Transverse colon (tissue), 4 donors: ENCODE measurements around the gene SWT1. TPM values are rescaled to one million over a fixed set of nuclear protein-coding genes. Genes with fewer than 3 reads are reported as not detected.
"Not testable (repeated sequence)": the region's sequence is repeated elsewhere in the genome, so short reads cannot be mapped to it uniquely, and the experiment has no call there.

Experiments used
- DNase-seq: peaks from one replicate; pipeline ENCODE4 v3.0.0-alpha.2; 2019
- H3K27ac ChIP-seq, 4 donors: fragments of 200-600 bp; sonication (generic); 2 replicates each; pipeline ENCODE4 v1.5.1; 2016 to 2018; ENCODE audit warnings: inconsistent platforms in 4 of 4
- H3K27me3 ChIP-seq: fragments of 200-600 bp; sonication (generic); 2 replicates; pipeline ENCODE4 v1.5.1; 2017; ENCODE audit warnings: inconsistent platforms
- H3K36me3 ChIP-seq, 4 donors: fragments of 200-600 bp; sonication (generic); 2 replicates each; pipeline ENCODE4 v1.5.1; 2017 to 2019; ENCODE audit warnings: inconsistent platforms in 4 of 4
- H3K4me1 ChIP-seq, 4 donors: fragments of 200-600 bp; sonication (generic); 2 replicates each; pipeline ENCODE4 v1.5.1; 2017 to 2020; ENCODE audit warnings: inconsistent platforms in 4 of 4
- H3K4me3 ChIP-seq, 4 donors: fragments of 200-600 bp; sonication (generic); 1 replicate in 1 of 4; 2 replicates in 3 of 4; pipeline versions ENCODE4 v1.5.1 to v1.6.1; 2017 to 2019; ENCODE audit warnings: inconsistent platforms in 4 of 4
- H3K9me3 ChIP-seq, 2 donors: fragments of 200-600 bp; sonication (generic); 2 replicates each; pipeline ENCODE4 v1.5.1; 2017 to 2019; ENCODE audit warnings: inconsistent platforms in 2 of 2
- EP300 ChIP-seq: sonication (generic); formaldehyde crosslinking; IDR thresholded peaks from one replicate; pipeline ENCODE4 v1.6.1; 2017; ENCODE audit warnings: antibody characterized with exemption, low read depth
- POLR2A ChIP-seq: fragments of 450-650 bp; IDR thresholded peaks from one replicate; pipeline ENCODE4 v1.6.1; 2016; ENCODE audit warnings: antibody characterized with exemption, mild to moderate bottlenecking, moderate library complexity
- POLR2AphosphoS5 ChIP-seq, 3 donors: sonication (generic); formaldehyde crosslinking; IDR thresholded peaks; one replicate each; pipeline ENCODE4 v1.6.1; 2016; ENCODE audit warnings: antibody characterized with exemption in 3 of 3
- WGBS, 2 donors: methylation state at CpG; one replicate each; pipeline ENCODE4 v1.1.5; 2018; ENCODE audit warnings: low coverage in 1 of 2; 5-methylcytosine and 5-hydroxymethylcytosine counted together
- in situ Hi-C, 4 donors: fragments of 200-750 bp; cut with MboI; loops; one replicate each; pipeline versions ENCODE4 v1.15.0 to v1.15.1; 2017; ENCODE audit warnings: low sequenced_read_pairs in 3 of 4, low pct_ligation_motif_present in 1 of 4, low pct_unique_long_range_greater_than_20kb in 1 of 4
- intact Hi-C: fragments of 100-400 bp; cut with DNase I; formaldehyde crosslinking; loops from one replicate; pipeline ENCODE4 v1.15.1; 2023; ENCODE audit warnings: low total_unique reads
- total RNA-seq, 4 donors: library from RNA; depleted of rRNA; stranded (reverse); fragments of >200 nt; gene quantifications; one replicate each; pipeline ENCODE4 v1.1.0, GENCODE V29; 2016
- TF ChIP-seq, protein P1 (sequence below), 5 experiments: fragments of 200-600 bp in 3 of 5; fragments of 450-650 bp in 2 of 5; sonication (generic) in 3 of 5; IDR thresholded peaks; 1 replicate in 2 of 5; 2 replicates in 3 of 5; pipeline ENCODE4 v1.5.1; 2016 to 2017; ENCODE audit warnings: antibody characterized with exemption in 5 of 5, inconsistent platforms in 3 of 5, mild to moderate bottlenecking in 2 of 5, moderate library complexity in 1 of 5

SWT1 gene
- total RNA-seq, 4 donors from 2014 or later: 2.8 to 12.3 (median 10.1) TPM

- in situ Hi-C loops: no loop called here
Observed at GRCh38 chr1:185207980-185208602, 51.1 kb downstream of the SWT1 start.

GRCh38 chr1:185208626-185209180 is 51.7 kb downstream of the SWT1 start:
- Histone ChIP-seq H3K27ac (no peak overlapping the region), H3K4me1 (no peaks in the 10 kb centered on the region), H3K4me3 (no peak overlapping the region), H3K9me3 (no peaks in the 10 kb centered on the region), H3K27me3 (no peaks in the 10 kb centered on the region), H3K36me3 (peaks cover 0 to 9% (median 0%) of the 10 kb centered on the region in 4 donors)
- TF ChIP-seq POLR2A (no peak), POLR2AphosphoS5 (IDR thresholded peaks at IDR 0.05) (no peak), EP300 (no peak)
- TF ChIP-seq, protein P1, sequence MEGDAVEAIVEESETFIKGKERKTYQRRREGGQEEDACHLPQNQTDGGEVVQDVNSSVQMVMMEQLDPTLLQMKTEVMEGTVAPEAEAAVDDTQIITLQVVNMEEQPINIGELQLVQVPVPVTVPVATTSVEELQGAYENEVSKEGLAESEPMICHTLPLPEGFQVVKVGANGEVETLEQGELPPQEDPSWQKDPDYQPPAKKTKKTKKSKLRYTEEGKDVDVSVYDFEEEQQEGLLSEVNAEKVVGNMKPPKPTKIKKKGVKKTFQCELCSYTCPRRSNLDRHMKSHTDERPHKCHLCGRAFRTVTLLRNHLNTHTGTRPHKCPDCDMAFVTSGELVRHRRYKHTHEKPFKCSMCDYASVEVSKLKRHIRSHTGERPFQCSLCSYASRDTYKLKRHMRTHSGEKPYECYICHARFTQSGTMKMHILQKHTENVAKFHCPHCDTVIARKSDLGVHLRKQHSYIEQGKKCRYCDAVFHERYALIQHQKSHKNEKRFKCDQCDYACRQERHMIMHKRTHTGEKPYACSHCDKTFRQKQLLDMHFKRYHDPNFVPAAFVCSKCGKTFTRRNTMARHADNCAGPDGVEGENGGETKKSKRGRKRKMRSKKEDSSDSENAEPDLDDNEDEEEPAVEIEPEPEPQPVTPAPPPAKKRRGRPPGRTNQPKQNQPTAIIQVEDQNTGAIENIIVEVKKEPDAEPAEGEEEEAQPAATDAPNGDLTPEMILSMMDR (IDR thresholded peaks at IDR 0.05): no peak
- intact Hi-C loops (no loop called here), in situ Hi-C loops (no loop called here)
- 88 to 91% methylated on average over 5 of the region's 5 CpGs for WGBS, 2 donors
- DNase-seq: no peak

More at GRCh38 chr1:185207980-185208602, 51.1 kb downstream of the SWT1 start:
- no peak for TF ChIP-seq EP300
- TF ChIP-seq POLR2A: no peak
- TF ChIP-seq POLR2AphosphoS5 (IDR thresholded peaks at IDR 0.05): no peak
- TF ChIP-seq, protein P1 (IDR thresholded peaks at IDR 0.05): no peak
- peaks cover 0 to 9% (median 0%) of the 10 kb centered on the region in 4 donors for H3K36me3 ChIP-seq
- H3K9me3 ChIP-seq: no peaks in the 10 kb centered on the region
- no peaks in the 10 kb centered on the region for H3K4me1 ChIP-seq
- no peaks in the 10 kb centered on the region for H3K27me3 ChIP-seq
- H3K4me3 ChIP-seq: no peak overlapping the region
- no peak for DNase-seq
- no peak overlapping the region for H3K27ac ChIP-seq
- WGBS, 2 donors: 97 to 100% methylated on average over 3 of the region's 3 CpGs
- intact Hi-C loops: no loop called here

DNA sequence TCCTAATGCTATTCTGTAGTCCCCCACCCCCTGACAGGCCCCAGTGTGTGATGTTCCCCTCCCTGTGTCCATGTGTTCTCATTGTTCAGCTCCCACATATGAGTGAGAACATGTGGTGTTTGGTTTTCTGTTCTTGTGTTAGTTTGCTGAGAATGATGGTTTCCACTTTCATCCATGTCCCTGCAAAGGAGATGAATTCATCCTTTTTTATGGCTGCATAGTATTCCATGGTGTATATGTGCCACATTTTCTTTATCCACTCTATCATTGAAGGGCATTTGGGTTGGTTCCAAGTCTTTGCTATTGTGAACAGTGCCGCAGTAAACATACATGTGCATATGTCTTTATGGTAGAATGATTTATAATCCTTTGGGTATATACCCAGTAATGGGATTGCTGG is 52.4 kb downstream of the SWT1 start:
- in situ Hi-C loops, H3K4me1 ChIP-seq, H3K36me3 ChIP-seq, H3K4me3 ChIP-seq, H3K27ac ChIP-seq, H3K27me3 ChIP-seq, intact Hi-C loops, H3K9me3 ChIP-seq, DNase-seq: not testable (repeated sequence)
- WGBS, 2 donors: 86 to 100% methylated on average over 1 of the region's 1 CpG

DNA sequence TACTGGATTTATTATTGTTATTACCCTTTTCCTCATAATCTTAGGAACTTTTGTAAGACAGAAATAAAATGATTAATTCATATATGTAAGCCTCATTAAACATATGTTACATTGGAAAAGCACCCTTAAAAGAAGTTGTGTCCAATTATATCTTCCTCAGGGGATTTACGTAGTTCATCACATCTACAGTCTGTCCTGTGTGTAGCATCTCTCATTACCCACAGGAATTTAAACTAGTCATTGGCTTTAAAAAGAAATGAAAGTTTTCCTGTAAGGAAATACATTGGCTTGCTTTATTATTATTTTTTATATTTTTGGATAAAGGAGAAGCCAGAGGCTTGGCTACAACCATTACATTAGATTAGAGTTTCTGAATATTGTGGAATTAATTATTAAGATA is 56.1 kb downstream of the SWT1 start:
- no peak overlapping the region for H3K4me3 ChIP-seq
- no peaks in the 10 kb centered on the region for H3K9me3 ChIP-seq
- intact Hi-C loops (no loop called here), in situ Hi-C loops (no loop called here)
- WGBS, 2 donors: 95 to 96% methylated on average over 1 of the region's 1 CpG
- no peaks in the 10 kb centered on the region for H3K4me1 ChIP-seq
- no peak overlapping the region for H3K27ac ChIP-seq
- DNase-seq: no peak
- H3K27me3 ChIP-seq: no peaks in the 10 kb centered on the region
- TF ChIP-seq, protein P1 (IDR thresholded peaks at IDR 0.05): no peak
- TF ChIP-seq POLR2AphosphoS5 (IDR thresholded peaks at IDR 0.05): no peak
- TF ChIP-seq EP300: no peak
- no peak for TF ChIP-seq POLR2A
- peaks cover 0 to 9% (median 0%) of the 10 kb centered on the region in 4 donors for H3K36me3 ChIP-seq

DNA sequence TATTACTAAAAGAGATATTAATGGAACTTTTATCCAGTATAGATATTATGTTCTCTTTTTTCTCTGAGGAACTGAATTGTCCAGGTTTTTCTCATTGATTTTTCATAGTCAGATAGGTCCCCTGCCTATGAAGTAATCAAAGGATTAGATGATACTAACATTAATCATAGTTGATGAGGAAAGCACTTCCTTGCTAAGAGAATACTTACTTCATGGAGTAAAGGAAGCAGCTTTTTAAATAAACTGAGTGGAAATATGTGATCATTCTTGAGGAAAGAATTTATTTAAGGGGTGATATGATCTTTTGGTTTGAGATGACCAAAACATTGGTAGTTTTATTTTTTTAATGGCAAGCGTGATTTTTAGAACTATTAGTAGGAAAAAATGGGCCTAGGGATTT is 58.9 kb downstream of the SWT1 start:
- Histone ChIP-seq H3K4me3 (no peak overlapping the region), H3K36me3 (no peaks in the 10 kb centered on the region), H3K27me3 (no peaks in the 10 kb centered on the region), H3K27ac (no peak overlapping the region), H3K9me3 (no peaks in the 10 kb centered on the region), H3K4me1 (no peaks in the 10 kb centered on the region)
- TF ChIP-seq POLR2AphosphoS5 (IDR thresholded peaks at IDR 0.05) (no peak), EP300 (no peak), POLR2A (no peak)
- TF ChIP-seq, protein P1 (IDR thresholded peaks at IDR 0.05): no peak
- WGBS, 2 donors: 82 to 85% methylated on average over 1 of the region's 1 CpG
- in situ Hi-C loops (no loop called here), intact Hi-C loops (no loop called here)
- no peak for DNase-seq
